Endothelial cell (in vitro differentiated cells): Measurements from ENCODE around the gene DES. TPM values are rescaled to one million over a fixed set of nuclear protein-coding genes. Genes with fewer than 3 reads are reported as not detected.

Experiments used
- DNase-seq: peaks from one replicate; pipeline ENCODE4 v3.0.0; 2021; ENCODE audit warnings: low spot score
- H3K27ac Mint-ChIP-seq: one replicate; pipeline ENCODE4 v1.8.0; 2021; ENCODE audit warnings: mixed read lengths, inconsistent platforms; ENCODE audit not compliant: unreplicated experiment
- H3K27me3 Mint-ChIP-seq: one replicate; pipeline ENCODE4 v1.8.0; 2021; ENCODE audit warnings: mild to moderate bottlenecking, moderate library complexity, mixed read lengths, inconsistent platforms; ENCODE audit not compliant: unreplicated experiment
- H3K36me3 Mint-ChIP-seq: one replicate; pipeline ENCODE4 v1.8.0; 2021; ENCODE audit warnings: mild to moderate bottlenecking, low read depth, mixed read lengths, inconsistent platforms; ENCODE audit not compliant: unreplicated experiment
- H3K4me1 Mint-ChIP-seq: one replicate; pipeline ENCODE4 v1.8.0; 2021; ENCODE audit warnings: mild to moderate bottlenecking, mixed read lengths, inconsistent platforms; ENCODE audit not compliant: unreplicated experiment
- H3K4me3 Mint-ChIP-seq: one replicate; pipeline ENCODE4 v1.8.0; 2021; ENCODE audit warnings: mild to moderate bottlenecking, mixed read lengths, inconsistent platforms; ENCODE audit not compliant: unreplicated experiment
- H3K9me3 Mint-ChIP-seq: one replicate; pipeline ENCODE4 v1.8.0; 2021; ENCODE audit warnings: mixed read lengths, inconsistent platforms; ENCODE audit not compliant: unreplicated experiment
- total RNA-seq: library from RNA; stranded (reverse); fragmentation: NEBNext Ultra II Directional; extraction: Animal tissue kit (Norgen Biotek cat#: 25700); gene quantifications from one replicate; pipeline ENCODE4 v1.2.1, GENCODE V29; 2021; ENCODE audit not compliant: unreplicated experiment
- TF ChIP-seq, protein P1 (sequence below): fragments of 200-600 bp; sonication (generic); IDR thresholded peaks from one replicate; pipeline ENCODE4 v1.5.0; 2021; ENCODE audit warnings: antibody characterized with exemption; ENCODE audit not compliant: unreplicated experiment

The DES gene
- total RNA-seq, 1 donor from 2014 or later: 0.10 TPM

DNA sequence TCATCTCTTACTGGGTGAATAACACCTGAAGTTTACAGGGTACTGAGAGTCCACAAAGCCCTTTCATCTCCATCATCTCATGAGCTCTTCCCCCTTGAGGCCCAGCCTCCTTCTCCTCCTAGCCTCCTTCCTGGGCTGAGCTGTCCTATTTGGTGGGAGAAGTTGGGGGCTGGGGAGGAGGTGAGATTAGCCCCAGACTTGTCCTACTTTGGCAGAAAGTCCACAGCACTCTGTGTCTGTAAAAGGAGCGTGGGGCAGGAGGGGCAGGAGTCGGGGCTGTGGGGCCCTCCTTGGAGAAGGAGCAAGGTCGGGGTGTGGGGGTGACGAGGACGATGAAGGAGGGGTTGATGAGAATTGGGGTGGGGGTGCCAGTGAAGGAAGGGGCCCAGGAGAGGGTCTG lies 10.0 kb upstream of the DES start:
- Mint-ChIP-seq H3K27ac (no peak overlapping the region), H3K4me1 (peaks cover 12% of the 10 kb centered on the region), H3K27me3 (peaks cover 9% of the 10 kb centered on the region), H3K4me3 (no peak overlapping the region), H3K9me3 (no peaks in the 10 kb centered on the region), H3K36me3 (no peaks in the 10 kb centered on the region)
- TF ChIP-seq, protein P1, sequence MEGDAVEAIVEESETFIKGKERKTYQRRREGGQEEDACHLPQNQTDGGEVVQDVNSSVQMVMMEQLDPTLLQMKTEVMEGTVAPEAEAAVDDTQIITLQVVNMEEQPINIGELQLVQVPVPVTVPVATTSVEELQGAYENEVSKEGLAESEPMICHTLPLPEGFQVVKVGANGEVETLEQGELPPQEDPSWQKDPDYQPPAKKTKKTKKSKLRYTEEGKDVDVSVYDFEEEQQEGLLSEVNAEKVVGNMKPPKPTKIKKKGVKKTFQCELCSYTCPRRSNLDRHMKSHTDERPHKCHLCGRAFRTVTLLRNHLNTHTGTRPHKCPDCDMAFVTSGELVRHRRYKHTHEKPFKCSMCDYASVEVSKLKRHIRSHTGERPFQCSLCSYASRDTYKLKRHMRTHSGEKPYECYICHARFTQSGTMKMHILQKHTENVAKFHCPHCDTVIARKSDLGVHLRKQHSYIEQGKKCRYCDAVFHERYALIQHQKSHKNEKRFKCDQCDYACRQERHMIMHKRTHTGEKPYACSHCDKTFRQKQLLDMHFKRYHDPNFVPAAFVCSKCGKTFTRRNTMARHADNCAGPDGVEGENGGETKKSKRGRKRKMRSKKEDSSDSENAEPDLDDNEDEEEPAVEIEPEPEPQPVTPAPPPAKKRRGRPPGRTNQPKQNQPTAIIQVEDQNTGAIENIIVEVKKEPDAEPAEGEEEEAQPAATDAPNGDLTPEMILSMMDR: no peak
- DNase-seq: no peak

DNA sequence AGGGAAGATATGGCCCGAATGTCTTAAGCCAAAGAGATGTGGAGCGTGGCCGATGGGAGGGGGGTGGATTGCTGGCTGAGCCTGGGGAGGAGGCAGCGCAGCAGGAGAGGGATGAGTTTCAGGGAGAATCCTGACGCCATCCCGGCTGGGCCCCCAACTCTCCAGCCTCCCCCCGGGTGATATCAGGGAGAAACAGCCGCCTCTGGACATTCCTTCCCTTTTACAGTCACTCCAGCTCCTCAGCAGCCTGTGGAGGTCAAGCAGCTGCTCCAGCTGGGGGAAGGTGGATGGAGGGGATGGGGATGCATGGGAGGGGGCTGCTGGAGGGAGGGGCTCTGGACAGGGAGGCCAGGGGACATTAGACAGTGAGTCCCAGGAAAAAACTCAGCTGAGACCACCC lies 9.5 kb upstream of the DES start:
- no peak for DNase-seq
- Mint-ChIP-seq H3K4me3 (no peak overlapping the region), H3K9me3 (no peaks in the 10 kb centered on the region), H3K4me1 (peaks cover 9% of the 10 kb centered on the region), H3K36me3 (no peaks in the 10 kb centered on the region), H3K27me3 (peaks cover 9% of the 10 kb centered on the region), H3K27ac (no peak overlapping the region)
- TF ChIP-seq, protein P1: no peak

DNA sequence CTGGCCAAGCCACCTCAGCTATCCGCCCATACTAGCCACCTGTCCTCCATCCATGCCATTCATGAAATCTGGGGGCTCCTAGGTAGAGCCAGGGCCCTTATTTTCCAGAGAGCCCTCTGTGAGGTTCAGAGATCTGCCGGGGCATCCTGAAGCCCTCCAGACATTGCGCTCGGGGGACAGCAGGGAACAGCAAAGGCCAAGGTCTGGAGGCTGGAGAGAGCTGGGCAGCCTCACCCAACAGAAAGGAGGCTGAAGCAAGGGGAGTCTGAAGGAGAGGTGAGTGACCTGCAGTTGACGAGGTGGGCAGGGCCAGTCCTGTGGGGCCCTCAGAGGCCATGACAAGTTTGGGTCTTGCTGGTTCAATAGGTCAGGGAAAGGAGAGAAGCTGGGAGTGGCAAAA lies 8.6 kb upstream of the DES start:
- Mint-ChIP-seq H3K4me1 (peaks cover under 1% of the 10 kb centered on the region), H3K36me3 (no peaks in the 10 kb centered on the region), H3K9me3 (no peaks in the 10 kb centered on the region), H3K27me3 (peaks cover 7% of the 10 kb centered on the region), H3K4me3 (no peak overlapping the region), H3K27ac (no peak overlapping the region)
- TF ChIP-seq, protein P1: no peak
- DNase-seq: no peak

DNA sequence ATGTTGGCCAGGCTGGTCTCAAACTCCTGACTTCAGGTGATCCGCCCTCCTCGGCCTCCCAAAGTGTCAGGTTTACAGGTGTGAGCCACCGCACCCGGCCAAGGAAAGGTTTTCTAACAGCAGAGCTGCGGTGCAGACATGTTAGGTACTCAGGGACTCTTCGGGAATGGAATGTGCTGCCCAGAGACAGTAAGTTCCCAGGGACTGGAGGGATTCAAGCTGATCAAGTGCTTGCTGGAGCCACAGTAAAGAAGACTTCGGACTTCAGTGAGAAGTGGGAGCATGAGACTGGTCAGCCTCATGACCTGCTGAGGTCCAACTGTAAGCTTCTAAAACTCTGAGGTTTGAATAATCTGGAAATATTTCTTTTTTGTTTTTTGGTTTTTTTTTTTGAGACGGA lies 7.8 kb upstream of the DES start:
- no peak overlapping the region for H3K4me3 Mint-ChIP-seq
- no peak for DNase-seq
- no peaks in the 10 kb centered on the region for H3K36me3 Mint-ChIP-seq

DNA sequence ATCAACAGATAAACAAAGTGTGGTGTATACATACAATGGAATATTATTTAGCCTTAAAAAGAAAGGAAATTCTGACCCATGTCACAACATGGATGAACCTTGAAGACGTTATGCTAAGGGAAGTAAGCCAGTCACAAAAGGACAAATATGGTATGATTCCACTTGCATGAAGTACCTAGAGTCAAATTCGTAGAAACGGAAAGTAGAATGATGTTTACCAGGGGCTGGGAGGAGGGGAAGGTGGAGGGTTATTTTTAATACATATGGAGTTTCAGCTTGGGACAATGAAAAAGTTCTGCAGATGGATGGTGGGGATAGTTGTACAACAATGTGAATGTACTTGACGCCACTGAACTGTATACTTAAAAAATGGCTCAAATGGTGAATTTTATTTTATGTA lies 3.3 kb upstream of the DES start:
- Mint-ChIP-seq H3K27ac (no peak overlapping the region), H3K27me3 (peaks cover 3% of the 10 kb centered on the region), H3K36me3 (no peaks in the 10 kb centered on the region), H3K4me3 (no peak overlapping the region), H3K4me1 (no peaks in the 10 kb centered on the region), H3K9me3 (no peaks in the 10 kb centered on the region)
- TF ChIP-seq, protein P1: no peak
- no peak for DNase-seq

More for the DNA sequence above, 7.8 kb upstream of the DES start:
- Mint-ChIP-seq H3K27ac (no peak overlapping the region), H3K9me3 (no peaks in the 10 kb centered on the region), H3K27me3 (peaks cover 6% of the 10 kb centered on the region), H3K4me1 (no peaks in the 10 kb centered on the region)
- TF ChIP-seq, protein P1: no peak
